Measurements from ENCODE around the gene GNG14. TPM values are rescaled to one million over a fixed set of nuclear protein-coding genes. Genes with fewer than 3 reads are reported as not detected.

Gene GNG14
- total and polyA plus RNA-seq, 10 of the 15 experiments (the other 5 are each of a cell fraction or from before 2014, with no cell fraction given), result not detected

- TF ChIP-seq IRF4 (IDR thresholded peaks at IDR 0.05; ENCODE audit: low read depth, low read length) (peak; percentile 55; the same call in 1 of the 2 replicates), MTA3 (IDR thresholded peaks at IDR 0.05; ENCODE audit: borderline replicate concordance, low read length) (no peak), TCF12 (IDR thresholded peaks at IDR 0.05; ENCODE audit: low read depth, low read length) (peak; percentile 39; the same call in 1 of the 2 replicates), PAX8 (IDR thresholded peaks at IDR 0.05) (no peak), POLR2AphosphoS5 (IDR thresholded peaks at IDR 0.05; ENCODE audit: low read length) (peak; percentile 55; the same call in 1 of the 2 replicates), YY1 (IDR thresholded peaks at IDR 0.05; ENCODE audit: low read depth, low read length) (peak; percentile 63; the same call in 1 of the 2 replicates), SPI1 (IDR thresholded peaks at IDR 0.05; ENCODE audit: borderline replicate concordance, insufficient read depth, low read depth, low read length) (peak; percentile 30; the same call in 1 of the 2 replicates), TARDBP (IDR thresholded peaks at IDR 0.05; ENCODE audit: borderline replicate concordance) (no peak), CREB1 (IDR thresholded peaks at IDR 0.05; ENCODE audit: low read depth) (0 out of 2 replicates have a peak, but pooled peaks have one; percentile 22), MYB (IDR thresholded peaks at IDR 0.05; ENCODE audit: borderline replicate concordance, low read depth, low read length) (no peak), SMC3 (IDR thresholded peaks at IDR 0.05; ENCODE audit: borderline replicate concordance, low read length) (peak; percentile 65), RUNX3 (IDR thresholded peaks at IDR 0.05; ENCODE audit: low read length) (peak; percentile 71), EP300 (IDR thresholded peaks at IDR 0.05; ENCODE audit: borderline replicate concordance in 1 of 2, control insufficient read depth in 1 of 2, low read depth in 2 of 2, low read length in 2 of 2) (no peak), SMARCA5 (IDR thresholded peaks at IDR 0.05) (peak; percentile 42; the same call in 1 of the 2 replicates), ZNF207 (IDR thresholded peaks at IDR 0.05; ENCODE audit: borderline replicate concordance) (0 out of 2 replicates have a peak, but pooled peaks have one; percentile 45), CTCF (IDR thresholded peaks at IDR 0.05 in 2 of 3, conservative IDR thresholded peaks at IDR 0.05 in 1 of 3; ENCODE audit: control insufficient read depth in 2 of 3, extremely low read depth in 1 of 3, insufficient read depth in 1 of 3, low read depth in 3 of 3, low read length in 3 of 3) (peak; percentile 85 to 94 (median 93)), RELA (IDR thresholded peaks at IDR 0.05; ENCODE audit: borderline replicate concordance, partially characterized antibody) (peak; percentile 18)
Measured at GRCh38 chr19:12676384-12676792, 11.4 kb upstream of the GNG14 start (continued).
